ENCODE measurements around the gene ARHGAP12. TPM values are rescaled to one million over a fixed set of nuclear protein-coding genes. Genes with fewer than 3 reads are reported as not detected.

ARHGAP12 gene
- total RNA-seq, 2 donors from 2014 or later, result 4.5 to 5.3 TPM

GRCh38 chr10:31867646-31868045 is 61.0 kb downstream of the ARHGAP12 start:
- Mint-ChIP-seq H3K36me3 (no peaks in the 10 kb centered on the region), H3K27me3 (no peaks in the 10 kb centered on the region), H3K27ac (no peak overlapping the region), H3K4me1 (ENCODE audit: low read depth in 2 of 2) (peaks cover under 1 to 9% of the 10 kb centered on the region in 2 donors), H3K9me3 (no peaks in the 10 kb centered on the region), H3K4me3 (no peak overlapping the region)
- no peak for ATAC-seq
- no peak for DNase-seq (ENCODE audit: low spot score)

GRCh38 chr10:31866118-31866670 is 62.4 kb downstream of the ARHGAP12 start:
- Mint-ChIP-seq H3K36me3 (no peaks in the 10 kb centered on the region), H3K4me1 (ENCODE audit: low read depth in 2 of 2) (peaks cover 3 to 16% of the 10 kb centered on the region in 2 donors), H3K27me3 (no peaks in the 10 kb centered on the region), H3K9me3 (no peaks in the 10 kb centered on the region), H3K4me3 (no peak overlapping the region), H3K27ac (no peak overlapping the region)
- DNase-seq (ENCODE audit: low spot score) (no peak), ATAC-seq (no peak)

GRCh38 chr10:31864834-31865518 is 63.7 kb downstream of the ARHGAP12 start:
- no peaks in the 10 kb centered on the region for H3K9me3 Mint-ChIP-seq
- DNase-seq (ENCODE audit: low spot score) (no peak), ATAC-seq (no peak)
- no peak overlapping the region for H3K27ac Mint-ChIP-seq
- H3K27me3 Mint-ChIP-seq, result no peaks in the 10 kb centered on the region
- no peaks in the 10 kb centered on the region for H3K36me3 Mint-ChIP-seq
- H3K4me3 Mint-ChIP-seq, result no peak overlapping the region
- peaks cover 3 to 16% of the 10 kb centered on the region in 2 donors for H3K4me1 Mint-ChIP-seq (ENCODE audit: low read depth in 2 of 2)

GRCh38 chr10:31855033-31855432 is 73.6 kb downstream of the ARHGAP12 start:
- DNase-seq (ENCODE audit: low spot score) (no peak), ATAC-seq (no peak)
- Mint-ChIP-seq H3K4me3 (no peak overlapping the region), H3K9me3 (no peaks in the 10 kb centered on the region), H3K27me3 (no peaks in the 10 kb centered on the region), H3K4me1 (ENCODE audit: low read depth in 2 of 2) (peaks cover 0 to 10% of the 10 kb centered on the region in 2 donors), H3K27ac (no peak overlapping the region), H3K36me3 (no peaks in the 10 kb centered on the region)

- H3K27ac Mint-ChIP-seq, result no peak overlapping the region
- no peak for DNase-seq (ENCODE audit: low spot score)
- no peaks in the 10 kb centered on the region for H3K27me3 Mint-ChIP-seq
- peaks cover 0 to 10% of the 10 kb centered on the region in 2 donors for H3K4me1 Mint-ChIP-seq (ENCODE audit: low read depth in 2 of 2)
- no peak for ATAC-seq
- H3K9me3 Mint-ChIP-seq, result no peaks in the 10 kb centered on the region
- H3K36me3 Mint-ChIP-seq, result no peaks in the 10 kb centered on the region
- H3K4me3 Mint-ChIP-seq, result no peak overlapping the region
These were observed 75.0 kb downstream of the ARHGAP12 start for GRCh38 chr10:31853629-31854028.

GRCh38 chr10:31851216-31851615 is 77.4 kb downstream of the ARHGAP12 start:
- peaks cover 2 to 6% of the 10 kb centered on the region in 2 donors for H3K4me1 Mint-ChIP-seq (ENCODE audit: low read depth in 2 of 2)
- no peak overlapping the region for H3K27ac Mint-ChIP-seq
- ATAC-seq (no peak), DNase-seq (ENCODE audit: low spot score) (no peak)
- H3K27me3 Mint-ChIP-seq, result no peaks in the 10 kb centered on the region
- H3K9me3 Mint-ChIP-seq, result no peaks in the 10 kb centered on the region
- no peaks in the 10 kb centered on the region for H3K36me3 Mint-ChIP-seq
- H3K4me3 Mint-ChIP-seq, result no peak overlapping the region

- no peaks in the 10 kb centered on the region for H3K27me3 Mint-ChIP-seq
- H3K27ac Mint-ChIP-seq, result no peak overlapping the region
- no peaks in the 10 kb centered on the region for H3K9me3 Mint-ChIP-seq
- ATAC-seq (no peak), DNase-seq (ENCODE audit: low spot score) (no peak)
- no peaks in the 10 kb centered on the region for H3K36me3 Mint-ChIP-seq
- peaks cover 0 to 13% of the 10 kb centered on the region in 2 donors for H3K4me1 Mint-ChIP-seq (ENCODE audit: low read depth in 2 of 2)
- H3K4me3 Mint-ChIP-seq, result no peak overlapping the region
These were observed 81.1 kb downstream of the ARHGAP12 start for GRCh38 chr10:31847515-31847914.

- peaks cover 3 to 5% of the 10 kb centered on the region in 2 donors for H3K4me1 Mint-ChIP-seq (ENCODE audit: low read depth in 2 of 2)
- H3K27ac Mint-ChIP-seq, result no peak overlapping the region
These were observed 89.9 kb downstream of the ARHGAP12 start for GRCh38 chr10:31838709-31839108.

GRCh38 chr10:31838065-31838464 is 90.6 kb downstream of the ARHGAP12 start:
- Mint-ChIP-seq H3K9me3 (no peaks in the 10 kb centered on the region), H3K36me3 (no peaks in the 10 kb centered on the region), H3K4me3 (no peak overlapping the region), H3K27ac (no peak overlapping the region), H3K27me3 (no peaks in the 10 kb centered on the region), H3K4me1 (ENCODE audit: low read depth in 2 of 2) (peaks cover 5 to 10% of the 10 kb centered on the region in 2 donors)
- ATAC-seq (no peak), DNase-seq (ENCODE audit: low spot score) (no peak)

More at GRCh38 chr10:31838709-31839108, 89.9 kb downstream of the ARHGAP12 start:
- no peak for DNase-seq (ENCODE audit: low spot score)
- Mint-ChIP-seq H3K9me3 (no peaks in the 10 kb centered on the region), H3K36me3 (no peaks in the 10 kb centered on the region), H3K4me3 (no peak overlapping the region), H3K27me3 (no peaks in the 10 kb centered on the region)
- no peak for ATAC-seq

- Mint-ChIP-seq H3K27me3 (no peaks in the 10 kb centered on the region), H3K4me1 (ENCODE audit: low read depth in 2 of 2) (peaks cover 3 to 10% of the 10 kb centered on the region in 2 donors)
These were observed 91.8 kb downstream of the ARHGAP12 start for GRCh38 chr10:31836569-31837406.

GRCh38 chr10:31833753-31834152 is 94.9 kb downstream of the ARHGAP12 start:
- Mint-ChIP-seq H3K27me3 (no peaks in the 10 kb centered on the region), H3K4me3 (no peak overlapping the region), H3K27ac (no peak overlapping the region), H3K36me3 (no peaks in the 10 kb centered on the region), H3K4me1 (ENCODE audit: low read depth in 2 of 2) (peaks cover 3 to 10% of the 10 kb centered on the region in 2 donors), H3K9me3 (no peaks in the 10 kb centered on the region)
- no peak for DNase-seq (ENCODE audit: low spot score)
- ATAC-seq, result no peak

More at GRCh38 chr10:31836569-31837406, 91.8 kb downstream of the ARHGAP12 start:
- DNase-seq (ENCODE audit: low spot score) (no peak), ATAC-seq (no peak)
- H3K9me3 Mint-ChIP-seq, result no peaks in the 10 kb centered on the region
- no peak overlapping the region for H3K4me3 Mint-ChIP-seq
- H3K36me3 Mint-ChIP-seq, result no peaks in the 10 kb centered on the region
- no peak overlapping the region for H3K27ac Mint-ChIP-seq

- DNase-seq (ENCODE audit: low spot score) (no peak), ATAC-seq (no peak)
- Mint-ChIP-seq H3K27me3 (no peaks in the 10 kb centered on the region), H3K4me1 (ENCODE audit: low read depth in 2 of 2) (peaks cover 3 to 10% of the 10 kb centered on the region in 2 donors), H3K9me3 (no peaks in the 10 kb centered on the region), H3K36me3 (no peaks in the 10 kb centered on the region), H3K27ac (no peak overlapping the region), H3K4me3 (no peak overlapping the region)
These were observed 96.4 kb downstream of the ARHGAP12 start for GRCh38 chr10:31832261-31832660.

GRCh38 chr10:31830887-31831286 is 97.7 kb downstream of the ARHGAP12 start:
- no peaks in the 10 kb centered on the region for H3K36me3 Mint-ChIP-seq
- DNase-seq (ENCODE audit: low spot score), result no peak
- no peaks in the 10 kb centered on the region for H3K27me3 Mint-ChIP-seq
- H3K27ac Mint-ChIP-seq, result no peak overlapping the region
- H3K4me1 Mint-ChIP-seq (ENCODE audit: low read depth in 2 of 2), result peaks cover 3 to 5% of the 10 kb centered on the region in 2 donors
- ATAC-seq, result no peak
- no peak overlapping the region for H3K4me3 Mint-ChIP-seq
- no peaks in the 10 kb centered on the region for H3K9me3 Mint-ChIP-seq

- Mint-ChIP-seq H3K27ac (no peak overlapping the region), H3K4me3 (no peak overlapping the region), H3K27me3 (no peaks in the 10 kb centered on the region), H3K4me1 (ENCODE audit: low read depth in 2 of 2) (peaks cover 3 to 5% of the 10 kb centered on the region in 2 donors), H3K9me3 (no peaks in the 10 kb centered on the region), H3K36me3 (no peaks in the 10 kb centered on the region)
- no peak for ATAC-seq
- no peak for DNase-seq (ENCODE audit: low spot score)
These were observed 98.9 kb downstream of the ARHGAP12 start for GRCh38 chr10:31829776-31830175.

Measured in natural killer cell treated with Interleukin-12 subunit alpha and Interleukin-12 subunit beta and Interleukin-15 and Interleukin-18, amount 100 ng/mL, for 72 hours (primary cell).